GM13977 (cell line): ENCODE results near the gene APCDD1.
"Not testable (repeated sequence)": the region's sequence is repeated elsewhere in the genome, so short reads cannot be mapped to it uniquely, and the experiment has no call there.

ENCODE experiments used
- DNase-seq: peaks from one replicate; pipeline ENCODE4 v3.0.0; 2012; ENCODE audit warnings: low spot score
- in situ Hi-C: fragments of 300-500 bp; cut with MboI; formaldehyde crosslinking; loops from one replicate; pipeline ENCODE4 v1.12.0; 2022; ENCODE audit warnings: low sequenced_read_pairs, low pct_unique_long_range_greater_than_20kb, mixed read lengths, inconsistent platforms; ENCODE audit not compliant: unreplicated experiment
- TF ChIP-seq, protein P1 (sequence below): IDR thresholded peaks from 2 replicates; pipeline ENCODE4 v1.5.1; 2012; ENCODE audit warnings: mild to moderate bottlenecking, control low read depth; ENCODE audit not compliant: insufficient read depth; ENCODE audit errors: extremely low read depth, missing control alignments

Gene APCDD1

DNA sequence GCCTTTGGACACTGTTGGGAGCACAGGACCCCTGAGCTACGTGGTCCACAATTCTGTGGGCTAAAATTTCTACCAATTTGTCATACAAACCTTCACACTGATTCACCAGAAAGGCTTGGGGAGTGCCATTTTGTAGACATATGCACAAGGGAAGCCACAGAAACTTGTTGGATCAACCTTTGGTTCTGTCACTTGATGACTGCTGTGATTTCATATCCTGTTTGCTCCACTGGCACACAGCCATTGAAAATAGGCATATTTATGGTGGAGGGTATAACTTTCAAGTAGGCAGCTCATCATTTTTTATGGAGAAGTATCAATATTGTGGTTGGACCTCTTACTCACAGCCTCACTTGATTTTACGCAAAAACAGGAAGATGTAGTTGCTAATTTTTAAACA lies 81.8 kb downstream of the APCDD1 start:
- DNase-seq, result no peak
- in situ Hi-C loops, result no loop called here
- TF ChIP-seq, protein P1, sequence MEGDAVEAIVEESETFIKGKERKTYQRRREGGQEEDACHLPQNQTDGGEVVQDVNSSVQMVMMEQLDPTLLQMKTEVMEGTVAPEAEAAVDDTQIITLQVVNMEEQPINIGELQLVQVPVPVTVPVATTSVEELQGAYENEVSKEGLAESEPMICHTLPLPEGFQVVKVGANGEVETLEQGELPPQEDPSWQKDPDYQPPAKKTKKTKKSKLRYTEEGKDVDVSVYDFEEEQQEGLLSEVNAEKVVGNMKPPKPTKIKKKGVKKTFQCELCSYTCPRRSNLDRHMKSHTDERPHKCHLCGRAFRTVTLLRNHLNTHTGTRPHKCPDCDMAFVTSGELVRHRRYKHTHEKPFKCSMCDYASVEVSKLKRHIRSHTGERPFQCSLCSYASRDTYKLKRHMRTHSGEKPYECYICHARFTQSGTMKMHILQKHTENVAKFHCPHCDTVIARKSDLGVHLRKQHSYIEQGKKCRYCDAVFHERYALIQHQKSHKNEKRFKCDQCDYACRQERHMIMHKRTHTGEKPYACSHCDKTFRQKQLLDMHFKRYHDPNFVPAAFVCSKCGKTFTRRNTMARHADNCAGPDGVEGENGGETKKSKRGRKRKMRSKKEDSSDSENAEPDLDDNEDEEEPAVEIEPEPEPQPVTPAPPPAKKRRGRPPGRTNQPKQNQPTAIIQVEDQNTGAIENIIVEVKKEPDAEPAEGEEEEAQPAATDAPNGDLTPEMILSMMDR, result no peak

DNA sequence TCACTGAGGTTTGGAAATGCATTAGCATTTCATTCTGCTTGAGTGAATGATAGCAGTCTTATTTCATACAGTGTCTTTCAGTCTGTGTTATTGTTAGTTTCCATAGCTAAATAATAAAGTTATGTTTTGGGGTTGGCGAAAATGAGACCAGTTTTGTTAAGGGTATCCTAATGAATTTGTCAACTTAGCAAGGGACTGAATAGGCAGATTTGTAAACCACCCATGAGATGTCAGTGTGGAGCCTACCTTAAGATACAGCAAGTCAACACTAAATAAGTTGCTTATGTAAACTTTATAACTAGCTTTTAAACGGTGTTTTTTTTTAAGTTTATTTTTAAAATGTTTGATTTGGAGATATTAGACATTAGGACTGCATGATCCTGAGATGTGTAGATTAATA lies 83.3 kb downstream of the APCDD1 start:
- TF ChIP-seq, protein P1, result no peak
- DNase-seq, result no peak
- in situ Hi-C loops, result no loop called here

DNA sequence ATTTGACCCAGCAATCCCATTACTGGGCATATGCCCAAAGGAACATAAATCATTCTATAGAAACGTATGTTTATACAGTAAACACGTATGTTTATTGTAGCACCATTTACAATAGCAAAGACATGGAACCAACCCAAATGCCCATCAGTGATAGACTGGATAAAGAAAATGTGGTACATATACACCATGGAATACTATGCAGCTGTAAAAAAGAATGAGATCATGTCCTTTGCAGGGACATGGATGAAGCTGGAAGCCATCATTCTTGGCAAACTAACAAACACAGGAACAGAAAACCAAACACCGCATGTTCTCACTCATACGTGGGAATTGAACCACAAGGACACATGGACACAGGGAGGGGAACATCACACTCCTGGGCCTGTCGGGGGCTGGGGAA lies 84.7 kb downstream of the APCDD1 start:
- DNase-seq, in situ Hi-C loops: not testable (repeated sequence)
